RWPE2 (cell line): ENCODE results near the gene TLE3.

Experiments used
- ATAC-seq: fragments of 200-7000 bp; cut with Tn5 transposase; 3 replicates; pipeline ENCODE4 v1.9.1; 2021; ENCODE audit warnings: low read depth
- DNase-seq: peaks from one replicate; pipeline ENCODE4 v3.0.0-alpha.2; 2020; ENCODE audit warnings: low spot score
- H3K27ac ChIP-seq: fragments of 450-650 bp; 2 replicates; pipeline ENCODE4 v1.5.1; 2017; ENCODE audit warnings: mild to moderate bottlenecking; ENCODE audit not compliant: poor library complexity, severe bottlenecking
- H3K27me3 ChIP-seq: fragments of 250-450 bp; sonication (Bioruptor Pico); 2 replicates; pipeline ENCODE4 v1.5.1; 2021; ENCODE audit warnings: mild to moderate bottlenecking, moderate library complexity; ENCODE audit not compliant: insufficient read depth, poor library complexity, severe bottlenecking
- H3K36me3 ChIP-seq: fragments of 250-450 bp; sonication (Bioruptor Pico); 2 replicates; pipeline ENCODE4 v1.5.1; 2020; ENCODE audit warnings: low read depth, mild to moderate bottlenecking, moderate library complexity
- H3K4me1 ChIP-seq: fragments of 250-450 bp; sonication (Bioruptor Pico); 2 replicates; pipeline ENCODE4 v1.5.1; 2021; ENCODE audit warnings: mild to moderate bottlenecking, moderate library complexity; ENCODE audit not compliant: insufficient read depth, poor library complexity, severe bottlenecking
- H3K4me3 ChIP-seq: fragments of 250-450 bp; sonication (Bioruptor Pico); 2 replicates; pipeline ENCODE4 v1.5.1; 2021; ENCODE audit warnings: mild to moderate bottlenecking, moderate library complexity; ENCODE audit not compliant: severe bottlenecking
- H3K9me3 ChIP-seq: fragments of 250-450 bp; sonication (Bioruptor Pico); 2 replicates; pipeline ENCODE4 v1.5.1; 2021; ENCODE audit warnings: mild to moderate bottlenecking, moderate library complexity; ENCODE audit not compliant: severe bottlenecking
- TF ChIP-seq, protein P1 (sequence below): fragments of 450-650 bp; IDR thresholded peaks from one replicate; pipeline ENCODE4 v1.5.1; 2017; ENCODE audit warnings: mild to moderate bottlenecking, moderate library complexity; ENCODE audit not compliant: poor library complexity, severe bottlenecking

Gene TLE3

DNA sequence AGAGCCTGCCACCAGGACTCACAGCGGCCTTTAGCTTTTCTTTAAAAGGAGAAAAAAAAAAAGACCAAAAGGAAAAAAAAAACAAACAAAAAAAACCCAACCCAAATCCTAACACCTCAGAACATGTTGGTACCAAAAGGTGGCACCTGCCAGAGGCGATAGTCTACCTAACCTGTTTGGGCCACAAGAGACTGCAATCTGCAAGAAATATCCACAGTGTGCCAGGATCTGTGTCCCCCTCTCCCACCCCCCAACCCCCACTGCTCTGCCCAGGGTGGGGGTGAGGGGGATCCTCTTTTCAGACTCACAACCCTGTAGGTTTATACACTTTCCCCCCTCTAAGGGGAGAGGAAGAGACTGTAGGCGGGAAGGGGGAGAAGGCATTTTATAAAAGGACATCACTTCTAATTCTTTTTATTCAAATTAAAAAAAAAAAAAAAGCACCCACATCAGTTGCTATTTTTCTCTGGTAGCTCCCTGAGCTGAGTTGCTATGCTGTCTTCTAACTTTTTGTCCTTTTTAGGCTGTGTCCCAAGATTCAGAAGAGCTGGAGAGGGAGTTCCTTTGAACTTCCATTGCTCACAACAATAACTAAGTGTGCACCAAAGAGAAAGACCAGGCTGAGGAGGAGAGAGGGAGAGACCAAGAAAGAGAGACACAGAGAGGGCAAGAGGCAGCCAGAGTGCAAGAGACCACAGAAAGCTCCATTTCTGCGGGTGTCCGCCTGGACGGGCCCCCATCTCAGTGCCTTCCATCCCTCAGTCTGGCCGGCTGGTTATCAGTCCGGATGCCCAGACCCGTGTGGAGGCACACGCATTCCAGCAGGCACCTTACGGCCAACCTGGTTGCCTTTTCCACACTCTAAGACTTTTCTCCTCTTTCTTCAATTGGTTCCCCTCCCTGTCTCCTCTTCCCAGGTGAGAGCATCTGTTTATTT lies 48.9 kb downstream of the TLE3 start:
- DNase-seq: peak; percentile 62

DNA sequence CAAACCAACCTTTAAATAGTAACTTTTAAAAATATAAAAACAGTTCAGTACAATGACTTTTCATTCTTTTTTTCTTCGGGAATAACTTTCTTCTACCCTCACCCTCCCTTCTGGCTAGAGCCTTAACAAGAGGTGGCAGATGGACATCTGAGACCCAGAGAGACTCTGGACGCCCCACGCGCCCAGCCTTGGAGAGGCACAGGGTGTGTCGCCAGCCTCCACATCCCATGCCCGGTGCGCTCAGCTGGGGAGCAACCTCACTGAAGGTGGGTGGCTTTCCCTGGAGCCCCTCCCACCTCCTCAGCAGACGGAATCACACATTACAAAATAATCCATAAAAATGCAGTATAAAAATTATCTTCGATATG lies 49.5 kb downstream of the TLE3 start:
- Histone ChIP-seq H3K9me3 (no peaks in the 10 kb centered on the region), H3K4me3 (no peak overlapping the region), H3K27me3 (no peaks in the 10 kb centered on the region), H3K4me1 (no peaks in the 10 kb centered on the region), H3K36me3 (peaks cover 31% of the 10 kb centered on the region), H3K27ac (no peak overlapping the region)
- TF ChIP-seq, protein P1, sequence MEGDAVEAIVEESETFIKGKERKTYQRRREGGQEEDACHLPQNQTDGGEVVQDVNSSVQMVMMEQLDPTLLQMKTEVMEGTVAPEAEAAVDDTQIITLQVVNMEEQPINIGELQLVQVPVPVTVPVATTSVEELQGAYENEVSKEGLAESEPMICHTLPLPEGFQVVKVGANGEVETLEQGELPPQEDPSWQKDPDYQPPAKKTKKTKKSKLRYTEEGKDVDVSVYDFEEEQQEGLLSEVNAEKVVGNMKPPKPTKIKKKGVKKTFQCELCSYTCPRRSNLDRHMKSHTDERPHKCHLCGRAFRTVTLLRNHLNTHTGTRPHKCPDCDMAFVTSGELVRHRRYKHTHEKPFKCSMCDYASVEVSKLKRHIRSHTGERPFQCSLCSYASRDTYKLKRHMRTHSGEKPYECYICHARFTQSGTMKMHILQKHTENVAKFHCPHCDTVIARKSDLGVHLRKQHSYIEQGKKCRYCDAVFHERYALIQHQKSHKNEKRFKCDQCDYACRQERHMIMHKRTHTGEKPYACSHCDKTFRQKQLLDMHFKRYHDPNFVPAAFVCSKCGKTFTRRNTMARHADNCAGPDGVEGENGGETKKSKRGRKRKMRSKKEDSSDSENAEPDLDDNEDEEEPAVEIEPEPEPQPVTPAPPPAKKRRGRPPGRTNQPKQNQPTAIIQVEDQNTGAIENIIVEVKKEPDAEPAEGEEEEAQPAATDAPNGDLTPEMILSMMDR: no peak
- ATAC-seq (no peak), DNase-seq (peak; percentile 52)

More for the DNA sequence above, 48.9 kb downstream of the TLE3 start:
- no peak for ATAC-seq
- Histone ChIP-seq H3K9me3 (no peaks in the 10 kb centered on the region), H3K27me3 (no peaks in the 10 kb centered on the region), H3K4me3 (no peak overlapping the region), H3K27ac (no peak overlapping the region), H3K36me3 (peaks cover 38% of the 10 kb centered on the region), H3K4me1 (no peaks in the 10 kb centered on the region)
- TF ChIP-seq, protein P1: no peak

- H3K27me3 ChIP-seq: no peaks in the 10 kb centered on the region
- no peak overlapping the region for H3K4me3 ChIP-seq
- TF ChIP-seq, protein P1: no peak
- no peaks in the 10 kb centered on the region for H3K9me3 ChIP-seq
- DNase-seq (peak; percentile 48), ATAC-seq (no peak)
- H3K36me3 ChIP-seq: peaks cover 25% of the 10 kb centered on the region
- H3K27ac ChIP-seq: no peak overlapping the region
- H3K4me1 ChIP-seq: no peaks in the 10 kb centered on the region
Observed at GRCh38 chr15:70047386-70048197, 50.1 kb downstream of the TLE3 start.

DNA sequence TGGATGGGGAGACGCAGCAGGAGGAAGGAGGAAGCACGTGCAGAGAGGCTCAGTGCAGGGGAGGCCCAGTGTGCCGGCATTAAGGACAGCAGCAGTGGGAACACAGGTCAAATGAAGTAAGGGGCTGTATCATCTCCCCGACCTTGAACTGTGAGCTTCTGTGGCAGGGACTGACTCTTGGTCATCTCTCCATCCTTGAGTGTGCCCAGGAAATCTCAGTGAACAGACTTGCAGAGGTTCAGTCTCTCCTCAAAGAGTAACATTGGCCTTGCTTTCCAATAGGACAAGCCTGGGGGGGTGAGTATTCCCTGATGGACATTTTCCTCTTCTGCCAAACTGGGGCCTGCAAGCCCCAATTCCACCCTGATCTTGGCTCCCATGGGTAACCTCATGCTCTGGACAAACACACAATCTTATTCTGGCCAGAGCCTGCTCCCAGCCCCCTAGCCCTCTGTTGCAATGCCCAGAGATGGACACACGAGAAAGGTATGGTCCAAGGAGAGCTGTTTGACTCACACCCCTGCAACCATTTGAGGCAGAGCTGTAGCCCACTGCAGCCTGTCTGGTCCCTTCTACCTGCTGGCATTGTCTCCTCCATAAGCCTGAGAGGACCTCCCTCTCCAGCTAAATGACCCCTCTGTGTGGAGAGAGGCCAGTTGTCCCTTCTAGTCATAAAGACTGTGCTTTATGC lies 50.9 kb downstream of the TLE3 start:
- ATAC-seq (peak; percentile 18; the same call in 2 of the 3 replicates), DNase-seq (peak; percentile 51)
- TF ChIP-seq, protein P1: no peak
- H3K36me3 ChIP-seq: peaks cover 20% of the 10 kb centered on the region
- no peaks in the 10 kb centered on the region for H3K4me1 ChIP-seq
- H3K4me3 ChIP-seq: no peak overlapping the region
- H3K9me3 ChIP-seq: no peaks in the 10 kb centered on the region
- no peaks in the 10 kb centered on the region for H3K27me3 ChIP-seq
- H3K27ac ChIP-seq: no peak overlapping the region
